BJ (cell line): ENCODE data around the gene WDR70. TPM values are rescaled to one million over a fixed set of nuclear protein-coding genes. Genes with fewer than 3 reads are reported as not detected.
"Not testable (repeated sequence)": the region's sequence is repeated elsewhere in the genome, so short reads cannot be mapped to it uniquely, and the experiment has no call there.

ENCODE experiments used
- CTCF ChIA-PET: fragments of 350-600 bp; formaldehyde crosslinking; extraction: SDS; loops from one replicate; lab custom pipeline; 2021; ENCODE audit warnings: antibody characterized with exemption, inconsistent platforms; lab: Yijun Ruan, JAX
- POLR2A ChIA-PET: fragments of 300-600 bp; sonication (Branson Sonifier 250); formaldehyde crosslinking; extraction: SDS; loops from one replicate; lab custom pipeline; 2021; ENCODE audit warnings: antibody characterized with exemption; lab: Charles Lee
- DNase-seq: peaks from one replicate; pipeline ENCODE4 v3.0.0-alpha.2; 2011; ENCODE audit warnings: low read depth
- H3K27me3 ChIP-seq: 2 replicates; pipeline ENCODE4 v1.6.0; 2011; ENCODE audit warnings: low read length; ENCODE audit not compliant: control insufficient read depth, insufficient read depth
- H3K36me3 ChIP-seq: 2 replicates; pipeline ENCODE4 v1.5.1; 2011; ENCODE audit warnings: low read length; ENCODE audit not compliant: control insufficient read depth, insufficient read depth
- H3K4me3 ChIP-seq: 2 replicates; pipeline ENCODE4 v1.5.1; 2011; ENCODE audit warnings: low read depth, mild to moderate bottlenecking, control low read depth, low read length
- polyA plus RNA-seq: library from polyadenylated mRNA; depleted of rRNA; stranded (reverse); fragments of >200 nt; gene quantifications from 2 replicates; pipeline ENCODE4 v1.2.3, GENCODE V29; 2011
- TF ChIP-seq, protein P1 (sequence below): IDR thresholded peaks from 2 replicates; pipeline ENCODE4 v1.5.1; 2011; ENCODE audit warnings: low read depth, mild to moderate bottlenecking, control low read depth, inconsistent platforms, low read length, moderate library complexity; ENCODE audit not compliant: insufficient read depth

The WDR70 gene
- polyA plus RNA-seq, 1 experiment = 14.0 TPM

DNA sequence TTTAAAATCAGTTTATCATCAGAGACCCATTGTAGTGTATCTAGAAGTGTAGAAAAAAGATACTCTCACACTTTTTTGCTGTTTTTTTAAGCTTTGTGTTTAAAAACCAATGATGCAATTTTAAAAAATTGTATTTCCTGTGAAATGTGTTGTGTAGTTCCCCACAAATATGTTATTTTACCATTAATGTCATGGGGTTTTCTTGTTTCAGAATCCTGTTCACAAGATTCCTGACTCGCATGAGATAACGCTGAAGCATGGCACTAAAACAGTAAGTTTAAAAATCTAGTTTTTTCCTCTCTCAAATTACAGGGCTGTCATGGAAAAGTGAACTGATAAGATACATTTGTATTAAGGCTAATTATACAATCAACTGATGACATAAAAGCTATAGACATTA lies 58.6 kb downstream of the WDR70 start:
- no peak for DNase-seq
- H3K36me3 ChIP-seq = no peaks in the 10 kb centered on the region
- TF ChIP-seq, protein P1, sequence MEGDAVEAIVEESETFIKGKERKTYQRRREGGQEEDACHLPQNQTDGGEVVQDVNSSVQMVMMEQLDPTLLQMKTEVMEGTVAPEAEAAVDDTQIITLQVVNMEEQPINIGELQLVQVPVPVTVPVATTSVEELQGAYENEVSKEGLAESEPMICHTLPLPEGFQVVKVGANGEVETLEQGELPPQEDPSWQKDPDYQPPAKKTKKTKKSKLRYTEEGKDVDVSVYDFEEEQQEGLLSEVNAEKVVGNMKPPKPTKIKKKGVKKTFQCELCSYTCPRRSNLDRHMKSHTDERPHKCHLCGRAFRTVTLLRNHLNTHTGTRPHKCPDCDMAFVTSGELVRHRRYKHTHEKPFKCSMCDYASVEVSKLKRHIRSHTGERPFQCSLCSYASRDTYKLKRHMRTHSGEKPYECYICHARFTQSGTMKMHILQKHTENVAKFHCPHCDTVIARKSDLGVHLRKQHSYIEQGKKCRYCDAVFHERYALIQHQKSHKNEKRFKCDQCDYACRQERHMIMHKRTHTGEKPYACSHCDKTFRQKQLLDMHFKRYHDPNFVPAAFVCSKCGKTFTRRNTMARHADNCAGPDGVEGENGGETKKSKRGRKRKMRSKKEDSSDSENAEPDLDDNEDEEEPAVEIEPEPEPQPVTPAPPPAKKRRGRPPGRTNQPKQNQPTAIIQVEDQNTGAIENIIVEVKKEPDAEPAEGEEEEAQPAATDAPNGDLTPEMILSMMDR = no peak

DNA sequence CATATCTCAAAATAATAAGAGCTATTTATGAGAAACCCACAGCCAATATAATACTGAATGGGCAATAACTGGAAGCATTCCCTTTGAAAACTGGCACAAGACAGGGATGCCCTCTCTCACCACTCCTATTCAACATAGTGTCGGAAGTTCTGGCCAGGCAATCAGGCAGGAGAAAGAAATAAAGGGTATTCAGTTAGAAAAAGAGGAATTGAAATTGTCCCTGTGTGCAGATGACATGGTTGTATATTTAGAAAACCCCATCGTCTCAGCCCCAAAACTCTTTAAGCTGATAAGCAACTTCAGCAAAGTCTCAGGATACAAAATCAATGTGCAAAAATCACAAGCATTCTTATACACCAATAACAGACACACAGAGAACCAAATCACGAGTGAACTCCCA lies 66.7 kb downstream of the WDR70 start:
- CTCF ChIA-PET, H3K27me3 ChIP-seq, POLR2A ChIA-PET, DNase-seq, H3K4me3 ChIP-seq, H3K36me3 ChIP-seq: not testable (repeated sequence)

More for the DNA sequence above, 58.6 kb downstream of the WDR70 start:
- H3K27me3 ChIP-seq = no peaks in the 10 kb centered on the region
- ChIA-PET CTCF (no interaction called here), POLR2A (no interaction called here)
- no peak overlapping the region for H3K4me3 ChIP-seq

DNA sequence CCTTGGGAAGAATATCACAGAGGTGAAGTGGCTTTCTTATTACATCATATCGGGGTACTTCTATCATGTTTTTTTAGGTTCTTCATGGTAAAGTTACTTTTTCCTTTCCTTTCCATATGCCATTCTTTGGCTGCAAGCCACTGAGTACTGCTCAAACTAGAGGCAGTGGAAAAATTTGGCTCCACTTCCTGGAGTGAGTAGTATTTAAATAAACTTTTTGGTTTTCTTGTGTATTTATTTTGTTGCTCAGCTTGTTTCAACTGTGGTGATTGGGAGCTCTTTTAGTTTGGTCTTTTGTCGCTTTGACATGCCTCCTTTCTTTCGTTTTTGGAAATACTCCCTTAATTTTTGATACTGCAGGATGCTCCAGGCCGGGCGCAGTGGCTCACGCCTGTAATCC lies 69.8 kb downstream of the WDR70 start:
- CTCF ChIA-PET = no interaction called here
- H3K36me3 ChIP-seq = no peaks in the 10 kb centered on the region
- POLR2A ChIA-PET = no interaction called here
- TF ChIP-seq, protein P1 = no peak
- no peaks in the 10 kb centered on the region for H3K27me3 ChIP-seq
- no peak for DNase-seq
- H3K4me3 ChIP-seq = no peak overlapping the region

DNA sequence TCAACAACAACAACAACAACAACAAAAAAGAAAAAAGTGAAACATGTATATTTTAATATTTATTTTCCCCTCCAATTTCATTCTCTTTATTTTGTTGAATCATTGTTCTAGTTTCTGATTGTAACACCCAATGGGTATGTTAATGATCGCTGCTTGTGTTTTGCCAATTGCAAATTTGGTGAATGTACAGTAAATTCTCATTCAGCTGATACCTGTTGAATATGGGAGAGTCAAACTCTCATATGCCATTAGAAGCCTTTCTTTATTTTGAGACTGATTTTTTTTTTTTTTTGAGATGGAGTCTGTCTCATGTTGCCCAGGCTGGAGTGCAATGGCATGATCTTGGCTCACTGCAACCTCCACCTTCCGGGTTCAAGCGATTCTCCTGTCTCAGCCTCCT lies 72.9 kb downstream of the WDR70 start:
- POLR2A ChIA-PET, CTCF ChIA-PET, H3K27me3 ChIP-seq, DNase-seq, H3K4me3 ChIP-seq, H3K36me3 ChIP-seq: not testable (repeated sequence)

DNA sequence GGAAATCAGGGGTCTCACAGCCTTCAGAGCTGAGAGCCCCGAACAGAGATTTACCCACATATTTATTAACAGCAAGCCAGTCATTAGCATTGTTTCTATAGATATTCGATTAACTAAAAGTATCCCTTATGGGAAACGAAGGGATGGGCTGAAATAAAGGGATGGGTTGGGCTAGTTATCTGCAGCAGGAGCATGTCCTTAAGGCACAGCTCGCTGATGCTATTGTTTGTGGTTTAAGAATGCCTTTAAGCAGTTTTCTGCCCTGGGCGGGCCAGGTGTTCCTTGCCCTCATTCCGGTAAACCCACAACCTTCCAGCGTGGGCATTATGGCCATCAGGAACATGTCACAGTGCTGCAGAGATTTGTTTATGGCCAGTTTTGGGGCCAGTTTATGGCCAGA lies 74.1 kb downstream of the WDR70 start:
- H3K4me3 ChIP-seq, POLR2A ChIA-PET, CTCF ChIA-PET, H3K27me3 ChIP-seq, DNase-seq, H3K36me3 ChIP-seq: not testable (repeated sequence)

DNA sequence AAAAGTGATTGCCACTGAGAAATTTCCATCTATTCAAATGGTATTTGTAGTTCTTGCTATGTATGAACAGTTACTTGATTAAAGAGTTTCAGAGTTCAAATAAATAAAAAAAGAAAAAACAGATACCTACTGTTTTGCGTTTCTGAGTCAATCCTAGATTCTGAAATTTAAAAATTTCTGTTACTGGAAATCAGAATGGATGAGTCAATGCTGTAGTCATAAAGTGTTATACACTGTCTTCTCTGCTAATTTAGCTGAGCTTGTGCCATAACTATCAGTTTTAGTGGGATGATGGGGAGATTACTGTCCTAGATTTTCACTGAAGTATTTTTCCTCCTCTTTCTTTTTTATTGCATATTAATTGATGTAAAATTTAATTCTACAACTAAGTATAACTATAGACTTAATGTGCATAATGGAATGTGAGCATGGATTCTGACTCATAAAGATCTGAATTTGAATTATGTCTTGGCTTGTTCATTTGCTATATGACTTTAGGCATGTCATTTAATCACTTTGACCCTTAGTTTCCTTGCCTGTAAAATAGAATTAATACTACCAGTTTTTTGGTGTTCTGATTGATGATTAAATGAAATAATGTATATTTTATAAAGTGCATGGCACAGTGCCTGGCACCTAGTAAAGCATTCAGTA lies 75.4 kb downstream of the WDR70 start:
- H3K27me3 ChIP-seq, H3K4me3 ChIP-seq, DNase-seq, CTCF ChIA-PET, H3K36me3 ChIP-seq, POLR2A ChIA-PET: not testable (repeated sequence)

DNA sequence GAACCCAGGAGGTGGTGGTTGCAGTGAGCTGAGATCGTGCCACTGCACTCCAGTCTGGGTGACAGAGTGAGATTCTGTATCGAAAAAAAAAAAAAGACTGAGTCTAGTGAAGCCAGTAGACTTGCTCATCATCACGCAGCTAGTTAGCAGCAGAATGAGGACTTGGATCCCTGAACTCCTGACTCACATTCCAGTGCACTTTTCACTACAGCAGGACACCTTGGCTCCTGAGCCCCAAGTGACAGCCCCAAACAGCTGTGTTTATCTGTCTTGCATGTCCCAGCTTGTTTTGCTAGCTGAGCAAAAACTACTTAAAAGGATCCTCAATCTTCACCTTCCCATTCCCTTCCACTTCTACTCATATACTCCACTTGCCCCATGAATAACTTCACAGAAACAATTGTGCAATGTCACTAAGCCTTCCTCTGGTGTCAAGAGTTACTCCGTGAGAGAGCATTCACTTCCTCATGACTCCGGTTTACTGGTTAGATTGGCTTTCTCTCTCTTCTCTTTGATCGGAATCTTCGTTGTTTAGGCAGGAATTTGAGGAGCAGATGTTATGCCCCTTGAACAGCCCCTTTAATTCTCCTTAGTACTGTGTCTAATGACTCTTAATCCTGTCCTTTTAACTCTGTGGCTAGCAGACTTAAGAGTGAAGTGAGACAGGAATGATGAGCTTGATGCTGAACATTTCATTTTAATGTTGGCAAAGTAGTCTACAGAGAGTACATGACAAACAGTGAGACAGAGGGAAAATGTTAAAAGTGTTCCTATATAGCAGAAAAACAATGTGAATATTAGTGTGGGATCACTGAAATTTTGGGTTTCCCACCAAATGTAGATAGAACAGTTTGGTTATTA lies 84.3 kb downstream of the WDR70 start:
- H3K36me3 ChIP-seq, DNase-seq, POLR2A ChIA-PET, H3K27me3 ChIP-seq, CTCF ChIA-PET, H3K4me3 ChIP-seq: not testable (repeated sequence)

DNA sequence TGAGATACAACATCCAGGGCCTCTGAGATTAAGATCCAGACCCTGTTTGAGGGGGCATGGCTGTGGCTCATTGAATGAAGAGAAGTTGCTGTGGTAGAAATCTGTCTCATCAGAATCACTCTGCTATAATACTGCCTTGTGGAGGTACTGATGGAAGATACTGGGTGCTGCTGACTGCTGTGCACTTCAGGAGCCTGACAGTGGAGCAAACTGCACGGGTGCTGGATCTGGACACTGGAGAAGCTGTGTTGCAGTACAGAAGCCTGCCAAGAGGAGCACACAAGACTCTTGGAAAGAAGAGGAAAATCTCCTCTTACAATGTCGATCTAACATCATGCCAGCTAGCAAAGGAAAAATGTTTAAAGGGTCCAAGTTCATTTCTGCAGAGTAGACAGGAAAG lies 85.5 kb downstream of the WDR70 start:
- DNase-seq, H3K36me3 ChIP-seq, H3K4me3 ChIP-seq, H3K27me3 ChIP-seq, CTCF ChIA-PET, POLR2A ChIA-PET: not testable (repeated sequence)

DNA sequence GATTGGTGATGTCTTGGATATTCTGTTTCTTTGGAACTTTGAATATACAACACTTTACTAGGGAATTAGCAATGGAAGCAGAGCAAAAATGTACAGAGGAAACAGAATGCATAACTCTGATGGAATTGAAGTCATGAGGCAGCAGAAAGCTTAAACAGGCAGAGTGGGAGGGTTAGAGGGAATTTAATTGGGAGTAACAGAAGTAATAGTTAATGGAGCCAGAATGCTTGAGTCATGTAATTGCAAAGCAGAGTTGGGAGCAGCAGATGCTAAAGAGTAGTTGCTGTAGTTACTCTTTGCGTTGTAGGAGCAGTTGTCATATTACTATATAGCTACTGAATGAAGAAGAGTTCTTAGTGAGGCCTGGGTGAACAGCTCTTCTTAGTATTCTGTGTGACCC lies 90.3 kb downstream of the WDR70 start:
- H3K4me3 ChIP-seq, POLR2A ChIA-PET, H3K27me3 ChIP-seq, DNase-seq, CTCF ChIA-PET, H3K36me3 ChIP-seq: not testable (repeated sequence)
